ENCODE data around the gene CDYL.

Gene CDYL

DNA sequence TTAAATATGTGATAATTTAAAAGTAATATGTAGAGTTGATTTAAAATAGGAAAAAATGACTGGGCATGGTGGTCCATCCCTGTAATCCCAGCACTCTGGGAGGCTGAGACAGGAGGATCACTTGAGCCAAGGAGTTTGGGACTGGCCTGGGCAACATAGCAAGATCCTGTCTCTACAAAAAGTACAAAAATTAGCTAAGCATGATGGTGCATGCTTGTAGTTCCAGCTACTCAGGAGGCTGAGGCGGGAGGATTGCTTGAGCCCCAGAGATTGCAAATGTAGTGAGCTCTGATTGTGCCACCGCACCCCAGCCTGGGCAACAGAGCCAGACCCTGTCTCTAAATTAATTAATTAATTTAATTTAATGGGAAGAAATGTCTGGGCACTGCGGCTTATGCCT is 44.2 kb upstream of the CDYL start:
- DNase-seq (ENCODE audit: low read depth) = no peak
- H3K4me3 ChIP-seq (replicated peaks; ENCODE audit: low read depth, low read length) = no peak overlapping the region
- TF ChIP-seq, protein P1, sequence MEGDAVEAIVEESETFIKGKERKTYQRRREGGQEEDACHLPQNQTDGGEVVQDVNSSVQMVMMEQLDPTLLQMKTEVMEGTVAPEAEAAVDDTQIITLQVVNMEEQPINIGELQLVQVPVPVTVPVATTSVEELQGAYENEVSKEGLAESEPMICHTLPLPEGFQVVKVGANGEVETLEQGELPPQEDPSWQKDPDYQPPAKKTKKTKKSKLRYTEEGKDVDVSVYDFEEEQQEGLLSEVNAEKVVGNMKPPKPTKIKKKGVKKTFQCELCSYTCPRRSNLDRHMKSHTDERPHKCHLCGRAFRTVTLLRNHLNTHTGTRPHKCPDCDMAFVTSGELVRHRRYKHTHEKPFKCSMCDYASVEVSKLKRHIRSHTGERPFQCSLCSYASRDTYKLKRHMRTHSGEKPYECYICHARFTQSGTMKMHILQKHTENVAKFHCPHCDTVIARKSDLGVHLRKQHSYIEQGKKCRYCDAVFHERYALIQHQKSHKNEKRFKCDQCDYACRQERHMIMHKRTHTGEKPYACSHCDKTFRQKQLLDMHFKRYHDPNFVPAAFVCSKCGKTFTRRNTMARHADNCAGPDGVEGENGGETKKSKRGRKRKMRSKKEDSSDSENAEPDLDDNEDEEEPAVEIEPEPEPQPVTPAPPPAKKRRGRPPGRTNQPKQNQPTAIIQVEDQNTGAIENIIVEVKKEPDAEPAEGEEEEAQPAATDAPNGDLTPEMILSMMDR (IDR thresholded peaks at IDR 0.05; ENCODE audit: low read length, missing control alignments) = no peak

DNA sequence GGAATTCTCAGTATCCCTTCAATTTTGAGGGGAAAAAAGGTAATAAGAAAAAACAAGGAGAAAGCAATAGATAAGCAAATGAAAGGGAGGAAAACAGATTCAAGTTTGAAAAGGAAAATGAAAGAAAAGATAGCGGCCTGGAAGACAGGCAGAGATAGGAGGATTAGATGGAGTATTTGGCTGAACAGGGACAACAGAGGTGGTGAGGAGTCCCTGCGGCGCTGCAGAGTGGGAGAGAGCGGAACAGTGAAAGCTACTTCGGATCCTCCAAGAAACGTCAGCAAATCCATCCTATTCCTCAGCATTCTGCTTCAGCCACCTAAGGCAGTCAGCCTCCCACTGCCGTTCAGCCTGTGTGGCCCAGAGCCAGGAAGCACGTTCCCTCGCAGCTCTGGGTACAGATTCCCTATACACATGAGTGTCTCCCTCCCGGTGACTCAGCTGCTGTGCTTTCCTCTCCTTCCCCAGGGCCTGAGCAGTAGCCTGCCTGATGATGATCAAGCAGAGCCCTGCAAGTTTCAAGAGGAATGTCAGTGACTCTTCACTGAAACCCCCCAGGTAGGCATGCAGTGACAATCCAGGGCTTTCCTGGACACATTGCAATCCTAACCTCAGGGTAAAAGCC is 43.4 kb upstream of the CDYL start:
- peak; percentile 90 for DNase-seq (ENCODE audit: low read depth)
- TF ChIP-seq, protein P1 (IDR thresholded peaks at IDR 0.05; ENCODE audit: low read length, missing control alignments) = no peak
- H3K4me3 ChIP-seq (replicated peaks; ENCODE audit: low read depth, low read length) = peak overlapping the region; percentile 48

DNA sequence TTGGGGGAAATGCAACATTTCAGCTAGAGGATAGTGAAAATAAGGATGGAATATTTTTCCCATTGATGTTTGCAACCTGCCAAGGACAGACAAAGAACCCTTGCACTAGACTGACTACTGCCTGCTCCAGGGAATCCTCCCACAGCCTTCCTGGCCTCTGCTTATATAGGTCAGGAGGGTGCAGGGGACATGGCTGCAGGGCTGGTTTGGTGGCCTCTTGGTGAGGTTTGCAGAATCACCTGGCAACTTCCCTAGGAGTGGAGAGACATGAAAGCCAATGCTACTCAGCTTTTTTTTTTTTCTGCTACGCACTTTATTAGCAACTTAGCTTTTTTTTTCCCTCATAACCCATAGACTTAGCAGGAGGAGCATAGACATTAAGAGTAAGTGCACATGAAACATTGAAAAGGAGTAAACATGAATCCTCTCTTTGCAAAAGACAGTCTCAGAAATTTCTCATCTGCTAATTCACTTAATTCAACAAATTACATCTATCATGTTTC is 39.8 kb upstream of the CDYL start:
- TF ChIP-seq, protein P1 (IDR thresholded peaks at IDR 0.05; ENCODE audit: low read length, missing control alignments) = no peak
- H3K4me3 ChIP-seq (replicated peaks; ENCODE audit: low read depth, low read length) = no peak overlapping the region
- no peak for DNase-seq (ENCODE audit: low read depth)

DNA sequence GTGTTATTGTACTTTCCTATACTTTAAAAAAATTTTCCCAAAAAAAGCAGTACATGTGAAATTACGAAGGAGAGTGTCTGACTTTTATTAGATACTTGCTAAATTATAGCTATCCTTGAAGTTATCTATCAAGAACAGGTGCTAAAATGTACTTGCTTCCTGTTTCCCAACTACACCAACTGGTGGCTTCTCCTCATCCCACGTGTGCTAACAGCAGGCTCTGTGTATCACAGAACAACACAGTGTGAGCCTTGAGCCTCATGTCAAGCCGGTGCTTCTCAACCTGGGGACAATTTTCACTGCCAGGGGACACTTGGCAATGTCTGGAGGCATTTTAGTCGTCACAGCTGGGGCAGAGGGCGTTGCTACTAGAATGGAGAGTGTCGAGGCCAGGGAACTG is 36.2 kb upstream of the CDYL start:
- no peak for DNase-seq (ENCODE audit: low read depth)
- H3K4me3 ChIP-seq (replicated peaks; ENCODE audit: low read depth, low read length) = no peak overlapping the region
- TF ChIP-seq, protein P1 (IDR thresholded peaks at IDR 0.05; ENCODE audit: low read length, missing control alignments) = no peak

DNA sequence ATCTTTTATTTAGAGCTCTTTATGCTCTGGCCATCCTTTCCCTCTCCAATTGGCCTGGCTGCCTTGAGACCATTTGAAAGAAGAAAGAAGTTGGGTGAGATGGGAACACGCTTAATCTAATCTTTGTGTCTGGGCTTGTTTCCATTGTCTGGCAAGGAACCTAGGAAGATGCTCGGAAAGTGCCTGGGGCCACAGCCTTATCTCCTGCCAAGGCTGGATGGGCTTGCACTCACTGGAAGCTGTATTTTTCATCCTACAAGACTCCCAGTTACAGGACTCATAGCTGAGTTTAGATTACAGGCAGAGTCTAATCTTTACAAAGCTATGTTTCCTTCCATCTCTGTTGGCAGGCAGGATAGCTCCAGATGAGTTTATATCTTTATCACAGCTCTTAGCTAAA is 33.1 kb upstream of the CDYL start:
- TF ChIP-seq, protein P1 (IDR thresholded peaks at IDR 0.05; ENCODE audit: low read length, missing control alignments) = no peak
- no peak overlapping the region for H3K4me3 ChIP-seq (replicated peaks; ENCODE audit: low read depth, low read length)
- no peak for DNase-seq (ENCODE audit: low read depth)

DNA sequence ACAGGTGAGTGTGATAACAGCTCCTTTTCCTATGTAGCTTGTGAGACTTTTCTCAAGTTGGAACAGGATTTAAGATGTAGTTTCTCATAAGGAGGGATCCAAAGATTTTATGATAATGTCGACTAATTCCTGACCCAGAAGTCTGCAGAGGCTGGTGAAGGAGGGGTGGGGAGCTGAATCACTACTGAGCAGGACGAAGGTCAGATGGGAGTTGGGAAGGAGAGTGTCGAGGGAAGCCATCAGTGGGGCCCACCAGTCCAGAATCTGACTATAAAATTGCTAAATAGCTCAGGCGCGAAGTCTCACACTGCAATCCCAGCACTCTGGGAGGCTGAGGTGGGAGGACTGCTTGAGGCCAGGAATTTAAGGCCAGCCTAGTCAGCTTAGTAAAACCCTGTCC is 32.3 kb upstream of the CDYL start:
- H3K4me3 ChIP-seq (replicated peaks; ENCODE audit: low read depth, low read length) = no peak overlapping the region
- DNase-seq (ENCODE audit: low read depth) = no peak
- TF ChIP-seq, protein P1 (IDR thresholded peaks at IDR 0.05; ENCODE audit: low read length, missing control alignments) = no peak

DNA sequence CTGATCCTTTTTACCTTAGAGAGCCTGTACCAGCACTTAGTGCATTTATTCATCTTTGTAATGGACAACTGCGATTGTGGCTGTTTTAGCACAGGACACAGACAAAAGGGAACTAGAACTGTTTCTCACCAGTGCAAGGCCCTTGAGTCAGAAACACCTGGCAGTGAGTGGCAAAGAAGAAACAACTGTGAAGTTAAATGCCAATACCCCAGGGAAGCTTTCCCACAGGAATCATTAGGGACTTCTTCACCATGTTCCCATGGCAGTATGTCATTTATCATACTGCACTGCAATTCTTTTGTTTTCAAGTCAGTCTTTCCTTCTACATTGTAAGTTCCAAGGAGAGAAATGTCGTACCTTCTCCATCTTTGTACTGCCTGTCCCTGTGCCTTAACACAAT is 28.6 kb upstream of the CDYL start:
- no peak overlapping the region for H3K4me3 ChIP-seq (replicated peaks; ENCODE audit: low read depth, low read length)
- TF ChIP-seq, protein P1 (IDR thresholded peaks at IDR 0.05; ENCODE audit: low read length, missing control alignments) = no peak
- no peak for DNase-seq (ENCODE audit: low read depth)

Measured in fibroblast of pulmonary artery (primary cell).